NCI-H774 (cell line): ENCODE results near the gene PPP1R12A.

Experiments used
- DNase-seq: peaks from one replicate; lab custom pipeline; 2025; lab: John Stamatoyannopoulos, UW

PPP1R12A gene

DNA sequence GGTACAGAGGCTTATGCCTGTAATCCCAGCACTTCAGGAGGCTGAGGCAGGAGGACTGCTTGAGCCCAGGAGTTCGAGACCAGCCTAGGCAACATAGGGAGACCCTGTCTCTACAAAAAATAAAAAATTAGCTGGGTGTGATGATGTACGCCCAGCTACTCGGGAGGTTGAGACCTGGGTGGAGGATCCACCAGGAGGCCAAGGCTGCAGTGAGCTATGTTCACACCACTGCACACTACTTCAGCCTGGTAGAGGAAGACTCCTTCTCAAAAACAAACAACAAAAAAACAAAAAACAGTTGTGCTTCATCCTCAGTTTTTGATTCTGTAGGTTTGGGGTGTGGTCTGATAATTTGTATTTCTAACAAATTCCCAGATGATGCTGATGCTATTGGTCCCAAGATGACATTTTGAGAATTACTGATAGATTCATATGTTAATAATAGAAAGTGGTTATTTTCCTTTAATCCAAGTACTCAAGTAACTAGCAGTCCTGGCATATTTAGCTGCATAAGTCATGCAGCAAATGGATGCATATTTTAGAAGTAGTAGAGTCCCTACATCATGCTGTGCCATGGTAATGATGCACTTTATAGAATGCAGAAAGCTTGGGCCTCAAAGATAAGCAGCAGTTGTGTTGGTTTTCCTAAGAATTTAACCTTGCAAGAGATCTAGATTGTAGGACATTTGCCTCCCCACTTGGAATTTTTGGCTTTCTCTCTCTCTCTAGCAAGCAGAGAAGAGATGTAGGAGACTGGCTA lies 168.0 kb downstream of the PPP1R12A start:
- DNase-seq: no peak

DNA sequence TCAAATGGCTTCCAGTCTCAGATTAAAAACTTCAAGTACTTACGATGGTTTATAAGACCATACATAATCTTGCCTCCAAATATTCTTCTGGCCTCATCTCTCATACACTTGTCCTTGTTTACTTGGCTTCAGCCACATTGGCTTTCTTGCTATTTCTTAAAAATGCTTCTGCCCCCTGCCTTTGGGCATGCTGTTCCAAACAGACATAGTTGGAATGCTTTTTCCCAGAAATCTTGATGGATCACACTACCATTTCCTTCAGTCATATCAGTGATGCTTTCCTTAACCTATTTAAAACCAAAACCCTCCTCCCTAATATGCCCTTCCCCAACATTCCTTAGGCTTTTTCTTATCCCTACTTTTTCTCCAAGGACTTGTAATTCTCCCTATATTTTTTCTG lies 169.7 kb downstream of the PPP1R12A start:
- DNase-seq: no peak

DNA sequence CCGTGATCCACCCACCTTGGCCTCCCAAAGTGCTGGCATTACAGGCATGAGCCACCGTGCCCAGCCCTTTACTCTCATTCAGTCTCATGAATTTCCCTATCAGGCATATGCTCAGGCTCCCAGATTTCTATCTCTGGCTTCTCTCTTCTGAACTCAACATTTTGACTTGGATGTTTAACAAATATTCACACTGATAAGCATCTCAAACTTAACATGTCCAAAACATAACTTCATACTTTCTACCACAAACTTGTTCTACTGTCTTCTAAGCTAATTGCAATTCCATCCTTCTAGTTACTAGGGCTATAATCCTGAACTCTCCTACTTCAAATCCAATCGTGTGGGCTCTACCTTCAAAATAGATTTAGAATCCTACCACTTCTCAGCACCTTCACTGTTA lies 170.3 kb downstream of the PPP1R12A start:
- DNase-seq: no peak

DNA sequence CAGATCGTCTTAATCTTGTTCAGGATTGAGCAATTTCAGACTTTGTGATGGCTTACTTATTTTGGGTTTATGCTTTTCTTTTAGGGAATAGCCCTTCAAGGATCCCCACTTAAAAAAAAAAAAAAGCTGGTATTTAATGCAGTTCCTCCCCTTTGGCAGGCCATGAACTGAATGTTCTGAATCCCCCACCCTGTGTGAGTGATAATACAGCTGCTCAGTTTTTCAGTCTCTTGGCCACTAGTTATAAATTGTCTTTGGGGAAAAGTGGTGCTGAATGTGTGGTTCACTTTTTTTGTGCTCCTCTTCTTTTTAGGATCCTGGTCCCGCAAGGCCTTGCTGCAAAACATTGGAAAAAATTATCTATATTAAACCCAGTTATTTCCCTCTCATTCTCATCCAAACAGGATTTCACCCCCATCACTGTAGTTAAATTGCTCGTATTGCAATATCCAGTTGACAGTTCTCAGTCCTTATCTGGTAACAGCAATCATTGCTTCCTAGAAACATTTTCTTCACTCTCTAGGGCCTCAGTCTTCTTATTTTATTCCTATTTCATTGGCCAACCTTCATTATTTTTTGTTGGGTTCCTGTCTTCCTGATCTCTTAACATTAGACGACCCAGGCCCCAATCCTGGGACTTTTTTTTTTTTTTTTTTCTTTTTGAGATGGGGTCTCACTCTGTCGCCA lies 171.0 kb downstream of the PPP1R12A start:
- DNase-seq: no peak

DNA sequence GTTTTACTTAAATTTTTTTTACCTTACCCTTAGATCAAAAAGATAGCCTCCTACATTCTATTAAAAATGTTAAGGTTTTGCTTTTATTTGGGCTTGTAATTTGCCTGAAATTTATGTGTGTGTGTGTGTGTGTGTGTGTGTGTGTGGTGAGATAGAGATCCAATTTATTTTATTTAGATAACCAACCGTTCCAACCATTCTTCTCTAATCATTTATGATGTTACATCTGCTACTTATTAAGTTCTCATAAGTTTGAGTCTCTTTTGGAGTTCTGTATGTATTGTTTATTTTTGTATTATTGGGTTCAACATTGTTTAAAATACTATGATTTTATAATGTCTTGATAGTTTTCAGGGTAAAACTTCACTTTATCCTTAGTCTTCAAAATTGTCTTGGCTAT lies 173.6 kb downstream of the PPP1R12A start:
- no peak for DNase-seq

DNA sequence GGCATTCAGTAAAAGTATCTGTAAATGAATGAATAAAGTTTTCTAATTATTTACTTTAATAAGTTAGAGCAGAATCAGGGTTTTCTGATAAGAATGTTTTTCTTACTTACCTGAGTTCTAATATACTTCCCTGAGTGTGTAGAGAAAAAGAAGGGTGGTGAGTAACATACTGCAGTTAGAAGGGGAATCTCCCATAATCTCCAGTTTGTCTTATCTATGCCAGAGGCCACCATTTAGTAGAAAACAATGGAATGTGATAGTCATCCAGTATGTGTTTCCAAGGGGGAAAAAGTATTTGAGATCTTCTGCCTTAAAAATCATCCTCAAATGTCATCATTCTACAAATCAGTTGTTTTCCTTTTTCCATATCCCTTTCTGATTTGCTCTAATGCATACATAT lies 187.6 kb downstream of the PPP1R12A start:
- no peak for DNase-seq

DNA sequence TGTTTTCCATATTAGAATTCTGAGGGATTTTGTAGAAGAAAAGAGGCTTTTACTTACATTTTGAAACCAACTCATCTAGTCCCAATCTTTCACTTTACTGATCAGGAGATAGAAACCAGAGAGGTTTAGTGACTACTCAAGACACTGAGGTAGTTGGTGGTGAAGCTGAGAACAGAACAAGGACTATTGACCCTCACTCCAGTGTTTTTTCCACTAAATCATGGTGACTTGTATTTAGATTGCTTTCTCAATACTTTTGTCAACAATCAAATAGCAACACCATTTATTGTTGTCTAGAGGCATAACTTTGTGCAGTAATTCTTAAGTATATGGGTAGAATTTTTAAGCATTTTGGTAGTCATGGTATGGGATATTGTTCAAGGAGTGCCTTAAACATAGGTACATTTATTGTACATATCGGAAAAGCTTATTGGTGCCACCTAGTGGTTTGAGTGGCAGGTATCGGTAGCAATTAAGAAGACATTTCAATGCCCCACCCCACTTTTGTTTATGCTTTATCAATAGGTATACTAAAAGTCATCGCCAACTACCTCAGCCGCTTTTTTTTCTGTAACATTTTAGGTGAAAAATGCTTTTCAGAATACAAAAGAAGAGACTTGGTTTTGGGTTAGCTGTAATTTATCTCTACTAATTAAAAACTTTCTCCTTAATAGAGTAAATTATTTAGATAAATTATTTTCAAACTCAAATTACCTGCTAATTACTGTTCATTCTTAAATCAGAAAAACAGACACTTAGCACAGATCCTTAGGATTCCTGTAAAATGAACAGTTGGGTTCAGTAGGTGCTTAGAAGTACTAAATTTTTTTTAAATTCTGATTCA lies 196.8 kb downstream of the PPP1R12A start:
- peak; percentile 59 for DNase-seq

DNA sequence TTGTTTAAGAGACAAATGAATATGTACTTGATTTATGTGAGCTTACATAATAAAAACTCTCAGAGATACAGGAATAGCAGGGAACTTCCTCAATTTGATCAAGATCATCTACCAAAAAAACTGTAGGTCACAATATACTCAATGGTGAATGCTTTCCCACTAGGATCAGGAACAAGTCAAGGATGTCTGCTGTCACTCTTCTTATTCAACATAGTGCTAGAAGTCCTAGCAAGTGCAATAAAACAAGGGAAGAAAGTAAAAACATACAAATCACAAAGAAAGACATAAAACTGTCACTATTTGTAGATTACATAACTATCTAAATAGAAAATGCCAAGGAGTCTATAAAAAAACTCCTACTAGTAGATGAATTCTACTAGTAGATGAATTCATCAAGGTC lies 202.3 kb downstream of the PPP1R12A start:
- no peak for DNase-seq

DNA sequence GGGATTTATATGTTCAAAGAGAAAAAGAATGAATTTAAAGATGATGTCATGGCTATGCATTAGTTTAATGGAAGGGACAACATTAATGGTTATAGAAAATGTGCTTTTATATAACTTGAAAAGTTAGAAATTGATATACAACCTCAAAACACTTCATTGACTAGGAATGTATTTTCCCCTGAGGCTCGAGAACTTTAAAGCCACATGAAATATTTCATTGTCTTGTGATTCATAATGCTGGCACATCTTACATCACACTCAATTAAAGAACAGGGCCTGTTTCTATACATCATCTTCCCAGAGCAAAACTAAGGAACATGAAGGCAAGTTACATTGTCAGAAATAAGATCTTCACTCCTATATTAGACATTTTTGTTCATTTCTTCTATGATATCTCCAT lies 208.9 kb downstream of the PPP1R12A start:
- no peak for DNase-seq
